ENCODE data around the gene ARHGAP15.

Gene ARHGAP15

GRCh38 chr2:143157418-143157817 is 28.2 kb downstream of the ARHGAP15 start:
- TF ChIP-seq, protein P1, sequence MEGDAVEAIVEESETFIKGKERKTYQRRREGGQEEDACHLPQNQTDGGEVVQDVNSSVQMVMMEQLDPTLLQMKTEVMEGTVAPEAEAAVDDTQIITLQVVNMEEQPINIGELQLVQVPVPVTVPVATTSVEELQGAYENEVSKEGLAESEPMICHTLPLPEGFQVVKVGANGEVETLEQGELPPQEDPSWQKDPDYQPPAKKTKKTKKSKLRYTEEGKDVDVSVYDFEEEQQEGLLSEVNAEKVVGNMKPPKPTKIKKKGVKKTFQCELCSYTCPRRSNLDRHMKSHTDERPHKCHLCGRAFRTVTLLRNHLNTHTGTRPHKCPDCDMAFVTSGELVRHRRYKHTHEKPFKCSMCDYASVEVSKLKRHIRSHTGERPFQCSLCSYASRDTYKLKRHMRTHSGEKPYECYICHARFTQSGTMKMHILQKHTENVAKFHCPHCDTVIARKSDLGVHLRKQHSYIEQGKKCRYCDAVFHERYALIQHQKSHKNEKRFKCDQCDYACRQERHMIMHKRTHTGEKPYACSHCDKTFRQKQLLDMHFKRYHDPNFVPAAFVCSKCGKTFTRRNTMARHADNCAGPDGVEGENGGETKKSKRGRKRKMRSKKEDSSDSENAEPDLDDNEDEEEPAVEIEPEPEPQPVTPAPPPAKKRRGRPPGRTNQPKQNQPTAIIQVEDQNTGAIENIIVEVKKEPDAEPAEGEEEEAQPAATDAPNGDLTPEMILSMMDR (IDR thresholded peaks at IDR 0.05; ENCODE audit: borderline replicate concordance, insufficient read depth, low read depth, low read length) = no peak

GRCh38 chr2:143158098-143158497 is 28.9 kb downstream of the ARHGAP15 start:
- H3K4me3 ChIP-seq (ENCODE audit: low read depth, low read length) = no peak overlapping the region

More at GRCh38 chr2:143157418-143157817, 28.2 kb downstream of the ARHGAP15 start:
- H3K4me3 ChIP-seq (ENCODE audit: low read depth, low read length) = no peak overlapping the region

GRCh38 chr2:143158551-143159485 is 29.6 kb downstream of the ARHGAP15 start:
- TF ChIP-seq, protein P1 (IDR thresholded peaks at IDR 0.05; ENCODE audit: borderline replicate concordance, insufficient read depth, low read depth, low read length) = no peak
- no peak overlapping the region for H3K4me3 ChIP-seq (ENCODE audit: low read depth, low read length)

More at GRCh38 chr2:143158098-143158497, 28.9 kb downstream of the ARHGAP15 start:
- TF ChIP-seq, protein P1 (IDR thresholded peaks at IDR 0.05; ENCODE audit: borderline replicate concordance, insufficient read depth, low read depth, low read length) = no peak

DNA sequence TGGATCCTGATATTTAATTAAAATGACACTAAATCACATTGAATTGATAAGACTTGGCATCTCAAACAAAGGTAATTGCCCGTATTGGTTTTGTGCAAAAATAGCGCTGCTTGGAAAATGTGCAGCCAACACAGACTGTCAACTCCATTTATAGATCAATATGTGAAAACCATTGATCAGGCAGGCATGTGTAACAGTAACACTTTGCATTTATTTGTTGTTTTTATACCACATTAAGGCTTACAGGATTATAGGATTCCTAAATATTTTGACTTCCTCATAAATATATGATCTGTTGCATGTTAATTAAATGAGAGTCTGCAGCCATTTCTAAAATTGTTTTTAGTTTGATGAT is 30.2 kb downstream of the ARHGAP15 start:
- TF ChIP-seq, protein P1 (IDR thresholded peaks at IDR 0.05; ENCODE audit: borderline replicate concordance, insufficient read depth, low read depth, low read length) = no peak
- H3K4me3 ChIP-seq (ENCODE audit: low read depth, low read length) = no peak overlapping the region

GRCh38 chr2:143160732-143161707 is 31.8 kb downstream of the ARHGAP15 start:
- no peak overlapping the region for H3K4me3 ChIP-seq (ENCODE audit: low read depth, low read length)
- TF ChIP-seq, protein P1 (IDR thresholded peaks at IDR 0.05; ENCODE audit: borderline replicate concordance, insufficient read depth, low read depth, low read length) = no peak

DNA sequence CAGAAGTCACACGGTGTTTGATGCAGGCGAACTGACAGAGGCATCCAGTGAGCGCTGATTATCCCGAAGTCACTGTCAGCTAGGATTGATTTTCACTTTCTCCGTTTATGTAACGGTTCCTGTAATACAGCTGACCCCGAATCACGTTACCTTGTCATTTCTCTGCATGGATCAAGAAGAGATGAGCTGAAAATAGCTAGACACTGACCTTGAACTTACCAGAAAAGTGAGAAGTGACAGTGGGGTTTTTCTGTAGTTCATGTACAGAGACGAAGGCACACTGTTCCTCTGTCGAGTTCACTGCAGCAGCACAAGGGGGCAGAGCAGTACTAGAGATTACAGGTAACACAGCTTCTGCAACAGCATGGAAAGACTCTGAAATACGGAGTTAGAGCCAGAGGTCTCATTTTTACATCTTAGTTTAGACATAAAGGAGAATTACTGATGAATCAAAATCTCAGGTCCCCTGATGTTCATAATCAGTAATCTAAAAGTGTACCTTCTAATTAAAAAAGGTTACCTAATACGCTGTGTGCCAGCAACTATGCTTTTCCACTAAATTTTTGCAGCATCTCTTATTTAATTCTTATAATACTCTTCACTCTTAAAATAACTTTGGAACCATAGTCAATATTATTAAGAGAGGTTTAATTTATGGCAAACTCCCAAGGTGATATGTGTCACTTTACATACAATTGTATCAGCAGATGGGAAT is 33.1 kb downstream of the ARHGAP15 start:
- H3K4me3 ChIP-seq (ENCODE audit: low read depth, low read length) = no peak overlapping the region

More for the DNA sequence above, 33.1 kb downstream of the ARHGAP15 start:
- TF ChIP-seq, protein P1 (IDR thresholded peaks at IDR 0.05; ENCODE audit: borderline replicate concordance, insufficient read depth, low read depth, low read length) = peak; percentile 71

Data from GM12875 (cell line).